ENCODE measurements around the gene RNF144B.

DNA sequence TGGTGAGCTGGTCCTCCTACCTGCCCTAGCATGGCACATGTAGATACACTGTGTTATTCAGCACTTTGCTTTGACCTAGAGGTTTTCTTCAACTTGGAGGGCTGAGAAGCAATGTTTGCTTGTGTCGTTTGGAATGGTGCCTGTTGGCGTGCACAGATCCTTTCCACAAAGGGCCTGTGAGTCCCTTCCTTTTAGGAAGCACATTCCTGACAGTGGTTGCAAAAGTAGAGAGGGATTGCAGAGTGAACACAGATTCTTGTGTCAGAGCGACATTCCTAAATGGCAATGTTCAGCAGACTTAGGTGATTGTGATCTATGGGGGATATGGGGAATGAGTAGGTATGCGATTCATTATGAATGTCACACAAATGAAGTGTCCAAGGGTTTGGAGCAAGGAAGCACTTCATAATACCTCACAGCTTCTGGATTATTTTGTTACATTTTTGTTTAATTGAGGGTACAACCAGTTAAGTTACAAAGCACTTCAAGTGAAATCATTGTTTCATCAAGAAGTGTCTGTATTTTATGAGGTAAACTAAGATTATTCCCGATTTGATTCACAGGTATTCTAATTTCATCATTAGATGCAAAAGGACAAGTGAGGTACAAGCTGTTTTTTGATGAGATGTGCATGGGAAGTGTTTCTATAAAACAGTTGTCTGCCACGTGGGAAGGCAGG, 713 bp upstream of the RNF144B start:
- no peak for TF ChIP-seq IRF4 (IDR thresholded peaks at IDR 0.05; ENCODE audit: low read depth, low read length)
- no peak for TF ChIP-seq CBX5 (IDR thresholded peaks at IDR 0.05; ENCODE audit: low read depth)
- no peak for TF ChIP-seq POLR2AphosphoS5 (IDR thresholded peaks at IDR 0.05; ENCODE audit: low read length)
